Fibroblast of lung (primary cell): ENCODE results near the gene PPM1A. TPM values are rescaled to one million over a fixed set of nuclear protein-coding genes. Genes with fewer than 3 reads are reported as not detected.

ENCODE experiments used
- DNase-seq, 2 donors: peaks; one replicate each; pipeline versions ENCODE4 v3.0.0 to v3.0.0-alpha.2; 2010; ENCODE audit warnings: low read depth in 2 of 2
- H2AFZ ChIP-seq: 2 replicates; pipeline ENCODE4 v1.5.1; 2012; ENCODE audit warnings: low read length, control low read depth, inconsistent platforms
- H3K27ac ChIP-seq: 2 replicates; pipeline ENCODE4 v1.5.1; 2011; ENCODE audit warnings: low read length, control low read depth; ENCODE audit not compliant: insufficient read depth
- H3K27me3 ChIP-seq: 2 replicates; pipeline ENCODE4 v1.5.1; 2011; ENCODE audit warnings: mild to moderate bottlenecking, low read length; ENCODE audit not compliant: control insufficient read depth, insufficient read depth
- H3K36me3 ChIP-seq: 2 replicates; pipeline ENCODE4 v1.5.1; 2011; ENCODE audit warnings: low read length; ENCODE audit not compliant: control insufficient read depth, insufficient read depth
- H3K4me1 ChIP-seq: 2 replicates; pipeline ENCODE4 v1.5.1; 2011; ENCODE audit warnings: low read length; ENCODE audit not compliant: control insufficient read depth, insufficient read depth; ENCODE audit errors: extremely low read depth
- H3K4me2 ChIP-seq: 2 replicates; pipeline ENCODE4 v1.5.1; 2011; ENCODE audit warnings: low read length, control low read depth; ENCODE audit not compliant: insufficient read depth; ENCODE audit errors: extremely low read depth
- H3K4me3 ChIP-seq, 4 experiments: fragments of 200-600 bp in 1 of 4; sonication (generic) in 1 of 4; replicated peaks in 1 of 4; 2 replicates each; pipeline ENCODE4 v1.5.1; 2011 to 2016; ENCODE audit warnings: low read length in 4 of 4, low read depth in 3 of 4, mild to moderate bottlenecking in 3 of 4, control low read depth in 2 of 4, inconsistent platforms in 1 of 4, mixed read lengths in 1 of 4; ENCODE audit not compliant: insufficient read depth in 1 of 4; ENCODE audit errors: control extremely low read depth in 1 of 4
- H3K79me2 ChIP-seq: 2 replicates; pipeline ENCODE4 v1.5.1; 2012; ENCODE audit warnings: mild to moderate bottlenecking, low read length, inconsistent platforms; ENCODE audit not compliant: control insufficient read depth, insufficient read depth
- H3K9ac ChIP-seq: 2 replicates; pipeline ENCODE4 v1.5.1; 2011; ENCODE audit warnings: mild to moderate bottlenecking, low read length, control low read depth; ENCODE audit not compliant: insufficient read depth
- H3K9me3 ChIP-seq: 2 replicates; pipeline ENCODE4 v1.5.1; 2012; ENCODE audit warnings: low read depth, low read length; ENCODE audit not compliant: control insufficient read depth, insufficient read depth
- H4K20me1 ChIP-seq: 2 replicates; pipeline ENCODE4 v1.5.1; 2011; ENCODE audit warnings: low read length; ENCODE audit not compliant: control insufficient read depth, insufficient read depth; ENCODE audit errors: extremely low read depth
- CTCF ChIP-seq, 2 donors: IDR thresholded peaks in 1 of 2; conservative IDR thresholded peaks in 1 of 2; 1 replicate in 1 of 2; 2 replicates in 1 of 2; pipeline ENCODE4 v1.5.1; 2011 to 2012; ENCODE audit warnings: low read length in 2 of 2, control low read depth in 1 of 2, inconsistent platforms in 1 of 2, low read depth in 1 of 2, mild to moderate bottlenecking in 1 of 2
- EZH2 ChIP-seq: IDR thresholded peaks from 2 replicates; pipeline ENCODE4 v1.5.1; 2012; ENCODE audit warnings: low read length, control low read depth, mild to moderate bottlenecking; ENCODE audit errors: missing control alignments
- polyA plus RNA-seq, 2 donors: library from polyadenylated mRNA; depleted of rRNA in 1 of 2; stranded (reverse) in 1 of 2; unstranded in 1 of 2; fragments of >200 nt; gene quantifications; 2 replicates each; pipeline ENCODE4 v1.2.1, GENCODE V29; 2011 to 2012; ENCODE audit warnings: missing spikeins in 1 of 2
- total RNA-seq: library from RNA; depleted of rRNA; stranded (reverse); fragments of >200 nt; gene quantifications from 2 replicates; pipeline ENCODE4 v1.2.1, GENCODE V29; 2014

PPM1A gene
- total and polyA plus RNA-seq, 2 donors (not counting 1 experiment from before 2014, with no cell fraction given) = 25.9 to 51.3 TPM

GRCh38 chr14:60323199-60323896 lies 74.3 kb downstream of the PPM1A start:
- no peak overlapping the region for H3K9ac ChIP-seq
- TF ChIP-seq CTCF (conservative IDR thresholded peaks at IDR 0.05 in 1 of 2, IDR thresholded peaks at IDR 0.05 in 1 of 2; ENCODE audit: low read depth in 1 of 2, low read length in 2 of 2) (no peak), EZH2 (no peak)
- no peaks in the 10 kb centered on the region for H3K4me1 ChIP-seq
- no peak overlapping the region for H3K27ac ChIP-seq
- no peaks in the 10 kb centered on the region for H3K9me3 ChIP-seq
- no peaks in the 10 kb centered on the region for H3K36me3 ChIP-seq
- H3K27me3 ChIP-seq = peaks cover 26% of the 10 kb centered on the region
- no peak for DNase-seq
- H2AFZ ChIP-seq = no peak overlapping the region
- no peak overlapping the region for H3K4me3 ChIP-seq
- H4K20me1 ChIP-seq = no peaks in the 10 kb centered on the region
- no peak overlapping the region for H3K4me2 ChIP-seq
- no peaks in the 10 kb centered on the region for H3K79me2 ChIP-seq

- H3K79me2 ChIP-seq = no peaks in the 10 kb centered on the region
Measured at GRCh38 chr14:60324837-60325236, 75.8 kb downstream of the PPM1A start.

GRCh38 chr14:60326274-60326673 lies 77.3 kb downstream of the PPM1A start:
- peaks cover 26% of the 10 kb centered on the region for H3K27me3 ChIP-seq
- no peaks in the 10 kb centered on the region for H3K79me2 ChIP-seq
- no peak overlapping the region for H3K4me2 ChIP-seq
- no peak overlapping the region for H3K9ac ChIP-seq
- no peak for TF ChIP-seq CTCF (conservative IDR thresholded peaks at IDR 0.05 in 1 of 2, IDR thresholded peaks at IDR 0.05 in 1 of 2; ENCODE audit: low read depth in 1 of 2, low read length in 2 of 2)
- TF ChIP-seq EZH2 = no peak
- H3K9me3 ChIP-seq = no peaks in the 10 kb centered on the region
- no peak overlapping the region for H3K27ac ChIP-seq
- no peak overlapping the region for H3K4me3 ChIP-seq
- H3K36me3 ChIP-seq = no peaks in the 10 kb centered on the region
- no peak for DNase-seq
- no peaks in the 10 kb centered on the region for H3K4me1 ChIP-seq
- H4K20me1 ChIP-seq = no peaks in the 10 kb centered on the region
- no peak overlapping the region for H2AFZ ChIP-seq

More at GRCh38 chr14:60324837-60325236, 75.8 kb downstream of the PPM1A start:
- H2AFZ ChIP-seq = no peak overlapping the region
- H3K27me3 ChIP-seq = peaks cover 26% of the 10 kb centered on the region
- no peak overlapping the region for H3K27ac ChIP-seq
- no peaks in the 10 kb centered on the region for H4K20me1 ChIP-seq
- no peak for DNase-seq
- no peaks in the 10 kb centered on the region for H3K36me3 ChIP-seq
- H3K9ac ChIP-seq = no peak overlapping the region
- H3K4me3 ChIP-seq = no peak overlapping the region
- H3K4me2 ChIP-seq = no peak overlapping the region
- H3K4me1 ChIP-seq = no peaks in the 10 kb centered on the region
- H3K9me3 ChIP-seq = no peaks in the 10 kb centered on the region
- TF ChIP-seq CTCF (conservative IDR thresholded peaks at IDR 0.05 in 1 of 2, IDR thresholded peaks at IDR 0.05 in 1 of 2; ENCODE audit: low read depth in 1 of 2, low read length in 2 of 2) (no peak), EZH2 (no peak)
